Measurements from ENCODE around the gene NAA16.
"Not testable (repeated sequence)": the region's sequence is repeated elsewhere in the genome, so short reads cannot be mapped to it uniquely, and the experiment has no call there.

Gene NAA16

DNA sequence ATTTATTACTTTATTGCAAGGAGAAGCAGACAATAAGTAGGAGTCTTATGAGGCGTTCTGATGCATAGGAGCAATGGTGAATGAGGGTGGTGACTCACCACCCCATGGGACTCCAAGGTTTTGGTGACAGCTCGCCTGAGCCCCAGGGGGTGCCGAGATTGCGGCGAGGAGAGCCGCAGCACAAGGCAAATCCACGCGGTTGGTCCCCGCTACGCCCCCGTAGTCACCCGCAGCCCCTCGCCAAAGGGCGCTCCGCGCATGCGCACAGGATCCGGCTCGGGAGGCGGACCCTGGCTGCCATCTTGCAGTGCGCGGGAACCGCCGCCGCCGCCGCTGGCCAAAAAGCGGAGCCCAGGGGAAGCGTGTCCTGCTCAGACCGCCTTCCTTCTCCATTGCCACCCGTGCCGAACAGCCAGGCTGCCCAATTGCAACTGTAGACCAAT lies at the start of gene NAA16:
Gene NAA16, plus strand, starts transcription at position 305 of the 443 bp plus-strand sequence. CDS start 262 bp downstream, outside the sequence.
- DNase-seq (ENCODE audit: low read depth in 2 of 2): peak; percentile 94 to 97

DNA sequence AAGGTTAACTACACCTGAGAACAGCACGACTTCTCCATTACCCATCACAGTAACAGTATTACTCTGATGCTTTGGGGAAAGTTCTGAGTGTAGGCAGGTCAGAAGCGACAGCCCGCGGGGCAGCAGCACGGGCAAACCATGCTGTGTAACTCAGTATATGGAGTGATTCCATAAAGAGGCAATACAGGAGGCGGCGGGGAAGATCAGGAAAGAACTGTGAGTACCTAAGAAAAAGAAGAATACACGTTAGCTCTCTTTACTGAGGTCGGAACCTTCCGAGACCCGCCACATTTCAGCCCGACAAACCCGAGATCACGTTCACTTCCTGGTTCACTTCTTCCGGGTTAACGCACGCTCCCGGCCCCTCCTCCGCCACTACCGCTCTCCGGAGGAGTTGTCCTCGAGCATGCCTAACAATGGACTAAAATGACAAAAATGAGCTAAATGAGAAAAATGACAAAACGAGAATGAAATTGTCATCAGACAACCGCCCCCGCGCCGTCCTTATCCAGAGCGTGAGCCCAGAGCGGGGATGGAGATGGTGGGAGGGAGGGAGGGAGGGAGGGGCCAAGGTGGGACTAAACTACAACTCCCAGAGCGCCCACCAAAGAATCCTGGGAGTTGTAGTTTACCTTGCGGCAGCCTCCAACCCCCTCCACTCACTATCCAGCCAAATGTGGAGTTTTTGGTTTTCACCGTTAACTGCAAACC lies 47.7 kb upstream of the NAA16 start, which contains the start of gene MTRF1:
Gene MTRF1, minus strand, starts transcription at position 316 of the 711 bp plus-strand sequence. CDS start 2,669 bp downstream, outside the sequence.
- DNase-seq (ENCODE audit: low read depth in 2 of 2): peak; percentile 61 to 63

DNA sequence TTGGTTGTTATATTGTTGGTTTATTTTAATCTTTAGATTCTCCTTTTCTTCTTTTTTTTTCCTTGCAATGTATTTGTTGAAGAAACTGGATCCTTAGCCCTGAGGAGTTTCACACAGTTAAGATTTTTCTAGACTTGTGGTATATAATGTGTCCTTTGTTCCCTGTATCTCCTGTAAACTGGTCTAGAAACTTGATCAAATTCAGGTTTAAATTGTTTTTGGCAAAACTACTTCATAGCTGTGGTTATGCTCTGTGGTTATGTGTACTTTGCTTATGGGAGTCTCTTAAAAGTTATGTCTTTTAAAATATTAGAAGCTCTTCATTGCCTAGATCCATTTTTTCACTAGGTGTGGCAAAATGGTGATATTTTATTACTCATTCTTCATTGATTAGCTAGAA lies 44.0 kb upstream of the NAA16 start:
- no peak for DNase-seq (ENCODE audit: low read depth in 2 of 2)

DNA sequence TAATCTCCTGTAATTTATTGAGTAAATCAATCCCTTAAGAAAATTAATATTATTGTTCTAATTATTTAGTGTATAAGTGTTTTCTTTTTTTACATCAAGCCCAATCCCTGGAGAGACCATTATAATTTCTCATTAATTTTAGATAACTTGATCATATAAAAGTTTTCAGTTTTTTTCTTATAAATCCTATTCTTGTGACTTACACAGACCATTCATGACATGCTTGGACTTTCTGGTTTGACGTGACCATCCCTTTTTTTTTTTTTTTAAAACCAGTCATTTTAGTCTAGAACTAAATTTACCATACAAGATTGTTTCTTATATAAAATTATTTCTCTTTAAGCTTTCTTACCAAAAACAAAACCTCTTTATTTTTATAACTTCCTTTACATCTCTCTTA lies 42.3 kb upstream of the NAA16 start:
- no peak for DNase-seq (ENCODE audit: low read depth in 2 of 2)

DNA sequence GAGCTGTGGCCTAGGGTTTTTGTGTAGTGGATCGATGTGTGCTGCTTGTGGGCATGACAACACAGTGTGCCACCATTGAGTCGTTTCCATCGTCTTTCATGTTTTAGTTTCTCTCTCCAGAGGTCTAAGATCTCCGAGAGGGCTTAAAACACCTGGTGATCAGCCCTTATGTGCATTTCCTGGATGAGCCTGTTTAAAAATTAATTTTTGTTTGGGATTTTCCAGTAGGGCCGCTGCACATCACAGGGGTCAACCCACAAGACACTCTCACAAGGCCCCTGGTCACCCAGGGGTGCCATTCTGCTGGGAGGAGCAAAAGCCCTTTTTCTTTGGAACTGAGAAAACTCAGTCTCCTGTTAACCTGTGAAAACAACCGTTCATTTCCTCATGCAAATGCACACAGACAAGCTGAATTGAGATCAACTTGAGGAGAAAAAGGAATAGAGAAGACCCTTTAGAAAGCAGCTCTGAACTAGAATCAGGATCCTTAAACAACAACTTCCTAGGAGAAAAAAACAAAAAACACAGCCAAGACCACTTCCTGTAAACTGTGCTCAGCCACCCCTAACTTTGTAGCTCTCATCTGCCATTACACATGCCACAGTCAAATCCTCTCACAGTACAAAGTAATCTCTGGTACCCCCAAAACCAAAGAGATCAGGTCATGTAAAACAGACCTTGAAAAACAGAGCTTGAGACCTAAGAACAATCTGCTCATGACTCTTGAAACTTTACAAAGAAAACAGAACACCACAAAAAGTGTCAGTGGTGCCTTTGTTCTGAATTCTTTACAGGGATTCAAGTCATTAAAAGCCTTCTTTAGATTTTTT lies 39.4 kb upstream of the NAA16 start:
- DNase-seq (ENCODE audit: low read depth in 2 of 2): no peak

DNA sequence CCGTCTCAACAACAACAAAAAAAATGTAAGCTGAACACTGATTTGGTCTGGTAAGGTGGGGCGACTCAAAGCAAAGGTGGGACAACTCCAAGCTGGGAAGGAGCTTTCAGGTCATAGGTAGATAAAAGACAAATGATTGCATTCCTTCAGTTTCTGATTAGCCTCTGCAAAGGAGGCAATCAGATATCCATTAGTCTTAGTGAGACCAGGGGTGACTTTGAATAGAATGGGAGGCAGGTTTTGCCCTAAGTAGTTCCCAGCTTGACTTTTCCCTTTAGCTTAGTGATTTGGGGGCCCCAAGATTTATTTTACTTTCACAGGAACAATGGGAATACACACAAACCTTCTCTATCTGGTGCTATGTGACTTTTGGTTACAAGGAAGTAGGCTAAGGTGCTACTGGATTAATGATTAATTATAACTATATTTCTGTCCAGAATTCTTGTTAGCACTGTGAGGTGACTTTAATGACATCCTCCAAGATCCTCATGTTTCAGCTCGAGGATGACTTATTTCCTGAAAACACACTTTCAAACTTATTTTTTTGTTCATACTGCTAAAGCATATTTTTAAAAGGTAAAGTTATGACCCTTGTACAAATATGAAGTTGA lies 37.1 kb upstream of the NAA16 start:
- DNase-seq (ENCODE audit: low read depth in 2 of 2): no peak

DNA sequence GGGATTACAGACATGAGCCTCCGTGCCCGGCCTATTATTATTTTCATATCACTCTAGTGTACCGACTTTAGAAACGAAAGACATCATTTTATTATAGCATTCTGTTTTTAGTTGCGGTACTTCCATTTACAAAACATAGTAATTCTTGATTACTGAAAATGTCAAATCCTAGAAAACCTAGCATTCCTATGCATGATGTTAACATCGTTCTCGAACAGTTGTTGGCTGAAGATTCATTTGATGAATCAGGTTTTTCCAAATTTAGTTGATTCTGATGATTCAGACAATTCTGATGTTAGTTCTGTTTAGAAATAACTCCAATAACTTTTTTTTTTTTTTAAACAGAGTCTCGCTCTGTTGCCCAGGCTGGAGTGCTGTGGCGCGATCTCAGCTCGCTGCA lies 36.2 kb upstream of the NAA16 start:
- DNase-seq (ENCODE audit: low read depth in 2 of 2): no peak

DNA sequence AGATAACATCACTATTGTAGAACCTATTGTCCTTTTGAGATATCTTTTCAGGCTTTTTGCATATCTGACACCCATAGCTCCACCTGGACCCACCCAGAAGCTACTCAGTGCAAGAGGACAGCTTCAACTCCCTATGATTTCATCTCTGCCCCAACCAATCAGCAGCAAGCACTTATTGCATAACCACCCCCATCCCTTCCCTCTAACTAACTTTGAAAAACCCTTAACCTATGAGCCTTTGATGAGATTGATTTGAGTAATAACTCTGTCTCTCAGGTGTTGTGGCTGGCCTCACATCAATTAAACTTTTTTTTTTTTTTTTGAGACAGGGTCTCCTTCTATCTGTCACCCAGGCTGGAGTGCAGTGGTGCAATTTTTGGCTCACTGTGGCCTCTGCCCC lies 34.2 kb upstream of the NAA16 start:
- DNase-seq (ENCODE audit: low read depth in 2 of 2): no peak

DNA sequence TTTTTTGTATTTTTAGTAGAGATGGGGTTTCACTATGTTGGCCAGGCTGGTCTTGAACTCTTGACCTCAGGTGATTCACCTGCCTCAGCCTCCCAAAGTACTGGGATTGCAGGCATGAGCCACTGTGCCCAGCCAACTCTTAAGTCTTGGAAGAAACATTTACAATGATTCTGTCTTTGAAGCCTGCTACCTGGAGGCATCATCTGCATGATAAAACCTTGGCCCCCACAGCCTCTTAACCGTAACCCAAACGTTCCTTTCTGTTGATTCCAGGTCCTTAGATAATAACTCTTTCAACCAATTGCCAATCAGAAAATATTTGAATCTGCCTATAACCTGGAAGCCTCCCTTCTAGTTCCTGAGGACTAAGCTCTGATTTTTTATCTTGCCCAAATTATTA lies 31.9 kb upstream of the NAA16 start:
- DNase-seq (ENCODE audit: low read depth in 2 of 2): not testable (repeated sequence)

DNA sequence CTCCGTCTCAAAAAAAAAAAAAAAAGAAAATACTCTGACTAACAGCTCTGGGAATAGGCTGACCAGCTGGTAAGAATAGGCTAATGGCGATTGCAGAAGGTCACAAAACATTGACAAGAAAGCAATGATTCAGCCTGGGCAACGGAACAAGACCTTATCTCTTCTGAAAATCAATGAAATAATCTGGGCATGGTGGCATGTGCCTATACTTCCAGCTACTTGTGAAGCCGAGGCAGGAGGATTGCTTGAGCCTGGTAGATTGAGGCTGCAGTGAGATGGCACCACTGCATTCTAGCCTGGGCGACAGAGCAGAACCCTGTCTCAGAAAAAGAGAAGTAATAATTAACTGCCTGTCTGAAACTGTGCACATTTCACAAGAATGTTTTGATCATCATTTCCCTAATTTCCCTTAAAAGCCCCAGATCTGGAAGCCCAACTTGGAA lies 28.9 kb upstream of the NAA16 start:
- DNase-seq (ENCODE audit: low read depth in 2 of 2): no peak

DNA sequence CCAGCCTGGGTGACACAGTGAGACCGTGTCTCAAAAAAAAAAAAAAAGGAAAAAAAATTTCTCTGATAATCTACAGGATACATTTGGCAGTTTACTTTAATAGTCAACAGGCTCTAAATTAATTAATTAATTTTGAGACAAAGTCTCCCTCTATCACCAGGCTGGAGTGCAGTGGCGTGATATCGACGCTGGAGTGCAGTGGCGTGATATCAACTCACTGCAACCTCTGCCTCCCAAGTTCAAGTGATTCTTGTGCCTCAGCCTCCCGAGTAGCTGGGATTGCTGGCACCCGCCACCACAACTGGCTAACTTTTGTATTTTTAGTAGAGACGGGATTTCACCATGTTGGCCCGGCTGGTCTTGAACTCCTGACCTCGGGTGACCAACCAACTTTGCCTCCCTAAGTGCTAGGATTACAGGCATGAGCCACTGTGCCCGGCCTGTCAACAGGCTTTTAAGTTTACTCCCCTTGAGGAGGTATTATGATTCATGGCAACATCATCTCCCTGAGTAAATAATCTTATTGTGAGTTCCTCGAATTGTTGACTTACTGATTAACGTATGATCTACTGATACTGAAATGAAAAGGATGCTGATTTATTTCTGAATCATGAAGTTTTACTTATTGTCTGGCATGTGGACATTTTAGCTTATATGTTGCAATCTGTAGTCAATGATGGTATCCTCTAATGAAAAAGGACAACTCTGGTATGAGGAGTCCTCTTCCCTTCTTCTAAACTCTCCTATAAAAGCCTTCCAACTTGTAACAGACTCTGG lies 26.4 kb upstream of the NAA16 start:
- DNase-seq (ENCODE audit: low read depth in 2 of 2): no peak

DNA sequence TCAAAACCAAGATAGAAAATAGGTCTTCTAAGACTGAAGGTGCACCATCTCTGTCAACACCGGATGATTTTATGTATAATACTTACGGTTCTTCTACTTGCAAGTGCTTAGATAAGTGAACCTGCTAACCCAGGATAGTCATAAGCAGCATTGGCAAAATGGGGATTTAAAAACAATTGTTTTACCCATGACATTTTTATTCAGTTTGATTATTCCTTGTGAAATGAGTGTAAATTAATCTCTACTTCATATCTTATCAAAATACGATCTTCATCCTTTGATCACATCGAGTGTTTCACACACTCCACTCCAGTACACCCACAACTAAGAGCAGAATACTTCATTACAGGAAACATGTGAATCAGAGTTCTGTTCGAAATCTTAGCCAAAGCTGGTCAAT lies 24.7 kb upstream of the NAA16 start:
- DNase-seq (ENCODE audit: low read depth in 2 of 2): no peak

DNA sequence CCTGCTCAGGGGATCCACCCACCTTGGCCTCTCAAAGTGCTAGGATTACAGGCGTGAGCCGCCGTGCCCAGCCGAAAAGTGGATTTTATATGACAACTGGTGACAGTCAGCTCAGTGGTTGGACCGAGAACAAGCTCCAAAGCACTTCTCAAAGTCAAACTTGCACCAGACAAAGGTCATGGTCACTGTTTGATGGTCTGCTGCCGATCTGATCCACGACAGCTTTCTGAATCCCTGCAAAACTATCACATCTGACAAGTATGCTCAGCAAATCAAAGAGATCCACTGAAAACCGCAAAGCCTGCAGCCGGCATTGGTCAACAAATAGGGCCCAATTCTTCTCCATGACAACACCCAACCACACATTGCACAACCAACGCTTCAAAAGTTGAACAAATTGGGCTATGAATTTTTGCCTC lies 21.6 kb upstream of the NAA16 start:
- DNase-seq (ENCODE audit: low read depth in 2 of 2): no peak

DNA sequence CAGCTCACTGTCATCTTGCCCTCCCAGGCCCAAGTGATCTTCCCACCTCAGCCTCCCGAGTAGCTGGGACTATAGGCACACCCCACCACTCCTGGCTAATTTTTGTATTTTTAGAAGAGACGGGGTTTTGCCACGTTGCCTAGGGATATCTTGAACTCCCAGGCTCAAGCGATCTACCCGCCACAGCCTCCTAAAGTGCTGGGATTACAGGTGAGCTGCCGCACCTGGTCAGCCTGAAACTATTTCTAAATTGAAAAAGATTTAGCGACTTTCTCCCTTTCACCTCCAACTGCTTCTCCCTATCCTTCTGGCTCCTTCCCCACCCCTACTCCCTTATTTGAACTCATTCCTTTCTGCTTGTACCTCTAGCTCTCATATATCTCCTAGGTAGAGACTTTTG lies 19.8 kb upstream of the NAA16 start:
- no peak for DNase-seq (ENCODE audit: low read depth in 2 of 2)

DNA sequence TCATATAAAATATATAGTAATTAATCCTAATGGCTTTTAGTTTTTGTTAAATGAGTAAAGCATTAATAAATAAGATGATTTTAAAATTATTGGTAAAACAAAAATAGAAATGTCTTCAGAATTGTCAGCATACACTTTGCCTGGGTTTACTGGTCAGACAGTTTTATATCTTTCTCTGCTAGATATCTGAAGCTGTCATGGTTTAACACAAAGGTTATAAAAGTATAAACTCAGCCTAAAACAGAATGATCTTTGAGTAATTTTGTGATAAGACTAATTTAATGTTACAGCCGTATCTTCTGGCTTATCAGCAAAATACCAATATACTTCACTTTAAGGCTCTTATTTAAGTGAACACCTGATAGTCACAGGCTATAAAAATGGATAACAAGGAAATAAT lies 17.8 kb upstream of the NAA16 start:
- DNase-seq (ENCODE audit: low read depth in 2 of 2): no peak

DNA sequence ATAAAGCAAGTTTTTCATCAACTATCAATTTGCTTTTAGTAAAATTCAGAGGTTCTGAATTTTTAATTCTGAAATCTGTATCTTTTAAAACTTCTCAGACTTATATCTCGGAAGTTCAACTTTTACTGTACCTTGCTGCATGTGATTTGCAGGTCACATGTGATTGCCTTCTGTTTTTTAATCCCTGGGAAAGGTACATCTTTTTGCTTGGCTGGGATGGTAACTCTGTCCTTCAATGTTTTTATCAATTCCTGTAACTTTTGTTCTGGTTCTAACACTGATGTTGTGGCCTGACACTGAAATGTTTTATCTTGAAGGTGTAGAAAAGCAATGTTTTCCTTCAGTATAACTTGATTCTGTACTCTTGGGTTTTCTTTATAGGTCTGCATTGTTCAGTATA lies 16.2 kb upstream of the NAA16 start:
- no peak for DNase-seq (ENCODE audit: low read depth in 2 of 2)

DNA sequence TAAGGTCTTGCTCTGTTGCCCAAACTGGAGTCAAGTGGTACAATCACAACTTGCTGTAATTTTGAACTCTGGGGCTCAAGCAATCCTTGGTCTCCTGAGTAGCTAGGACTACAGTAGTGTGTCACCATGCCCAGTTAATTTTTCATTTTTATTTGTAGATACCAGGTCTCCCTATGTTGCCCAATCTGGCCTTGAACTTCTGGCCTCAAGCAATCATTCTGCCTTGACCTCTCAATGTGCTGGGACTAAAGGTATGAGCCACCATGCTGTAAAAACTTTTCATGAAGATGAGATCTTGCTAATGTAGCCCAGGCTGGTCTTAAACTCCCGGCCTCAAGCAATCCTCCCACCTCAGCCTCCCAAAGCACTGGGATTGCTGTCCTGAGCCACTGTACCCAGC lies 15.1 kb upstream of the NAA16 start:
- DNase-seq (ENCODE audit: low read depth in 2 of 2): no peak

DNA sequence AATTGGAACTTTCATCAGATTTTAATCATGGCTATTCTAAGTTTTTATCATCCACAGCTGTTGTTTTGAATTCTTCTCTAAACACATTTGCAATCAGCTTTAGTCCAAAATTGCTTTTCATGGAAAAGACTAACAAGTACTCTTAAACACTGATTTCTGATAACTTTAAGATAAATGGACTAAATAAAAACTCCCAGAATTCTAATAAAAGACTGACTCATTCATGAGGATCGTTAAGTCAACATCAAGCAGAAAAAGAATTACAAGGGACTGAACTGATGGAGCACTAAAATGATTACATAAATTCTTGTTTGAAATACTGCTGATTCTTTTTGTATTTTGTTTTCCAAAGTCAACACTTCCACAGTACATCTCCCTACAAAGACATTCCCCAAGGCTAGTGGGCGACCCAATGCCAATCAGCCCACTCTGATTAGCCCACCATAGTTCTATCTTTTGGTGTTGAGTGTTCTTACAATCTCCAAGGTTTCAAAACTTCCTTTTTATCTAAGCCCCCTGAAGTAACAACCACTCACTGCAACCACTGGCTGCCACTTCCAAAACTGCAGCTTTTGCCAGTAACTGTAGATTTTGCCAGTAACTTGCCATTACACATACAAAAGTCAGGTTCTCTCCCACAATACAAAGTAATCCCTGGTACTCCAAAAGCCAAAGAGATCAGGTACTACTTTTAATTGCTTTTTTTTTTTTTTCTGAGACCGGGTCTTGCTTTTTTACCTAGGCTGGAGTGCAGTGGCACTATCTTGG lies 14.0 kb upstream of the NAA16 start:
- no peak for DNase-seq (ENCODE audit: low read depth in 2 of 2)

DNA sequence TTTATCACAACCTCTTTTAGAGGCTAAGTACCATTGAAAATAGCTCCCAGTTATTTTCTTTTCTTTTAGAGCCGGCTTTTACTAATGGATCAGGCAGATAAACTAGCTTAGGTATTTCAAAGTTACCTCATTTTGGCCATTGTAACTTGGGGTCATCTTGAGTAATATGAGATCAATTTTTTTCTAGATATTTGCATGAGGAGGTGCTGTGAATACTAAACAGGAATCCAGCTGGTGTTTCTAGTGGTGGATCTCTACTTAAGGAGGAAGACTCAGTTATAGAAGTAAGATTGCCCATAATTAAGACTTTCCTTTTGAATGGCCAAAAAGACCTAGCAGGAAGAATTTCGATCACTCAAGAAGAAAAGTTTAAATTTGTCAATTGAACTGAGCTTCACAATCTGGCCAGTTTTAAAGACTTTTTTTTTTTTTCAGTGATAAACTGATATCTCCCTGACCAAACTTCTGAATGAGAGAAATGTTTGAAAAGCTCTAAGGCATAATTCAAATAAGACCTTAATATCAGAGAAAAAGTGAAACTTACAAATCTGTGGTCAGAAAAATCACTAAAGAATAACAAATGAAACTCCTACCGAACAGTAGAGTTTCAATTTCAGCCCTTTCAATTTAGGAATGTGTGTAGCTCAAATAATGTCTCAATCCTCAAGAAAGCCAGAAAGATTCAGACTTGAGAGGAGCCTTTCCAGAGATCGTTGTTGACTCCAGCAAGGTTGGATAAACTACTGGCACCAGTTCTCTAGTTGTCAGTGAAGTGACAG lies 11.6 kb upstream of the NAA16 start:
- DNase-seq (ENCODE audit: low read depth in 2 of 2): no peak

DNA sequence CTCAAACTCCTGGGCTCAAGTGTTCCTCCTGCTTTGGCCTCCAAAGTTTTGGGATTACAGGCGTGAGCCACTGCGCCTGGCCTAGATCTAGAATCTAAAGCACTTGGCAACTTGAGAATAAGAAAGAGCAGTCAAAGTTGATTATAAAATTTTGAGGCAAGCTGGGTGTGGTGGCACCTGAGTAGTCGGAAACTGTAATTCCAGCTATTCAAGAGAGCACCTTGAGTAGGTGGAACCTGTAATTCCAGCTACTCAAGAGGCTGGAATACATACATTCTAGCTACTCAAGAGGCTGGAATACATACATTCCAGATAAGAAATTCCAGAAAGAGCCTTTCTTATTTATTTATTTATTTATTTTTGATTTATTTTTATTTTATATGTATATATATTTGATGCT lies 8.3 kb upstream of the NAA16 start:
- DNase-seq (ENCODE audit: low read depth in 2 of 2): no peak

Measured in stimulated activated CD4-positive, alpha-beta T cell treated with anti-CD3 and anti-CD28 coated beads, Interleukin-1b, Interleukin-23, amount 100 ng/mL, for 4 hours (primary cell).